HepG2 (cell line): ENCODE data around the gene MED28. TPM values are rescaled to one million over a fixed set of nuclear protein-coding genes. Genes with fewer than 3 reads are reported as not detected.
A peak's percentile ranks its signal among the peaks of the same experiment; 100 is the strongest.

Source experiments
- ATAC-seq: fragments of 200-7000 bp; cut with Tn5 transposase; 3 replicates; pipeline ENCODE4 v1.9.1; 2020; ENCODE audit warnings: mild to moderate bottlenecking, moderate library complexity
- BruUV-seq: library from RNA; stranded (reverse); fragments of 400-500 nt; replicated peaks from 2 replicates; lab custom pipeline; 2021; lab: Mats Ljungman, UMichigan
- CTCF ChIA-PET: fragments of 300-600 bp; formaldehyde crosslinking; extraction: SDS; loops from one replicate; lab custom pipeline; 2021; ENCODE audit warnings: low total read pairs, inconsistent platforms, low intra/inter-chr PET ratio; lab: Yijun Ruan, JAX
- POLR2A ChIA-PET: fragments of 350-600 bp; sonication (Branson Sonifier 250); formaldehyde crosslinking; loops from one replicate; lab custom pipeline; 2020; ENCODE audit warnings: antibody characterized with exemption, inconsistent platforms; lab: Yijun Ruan, JAX
- DNase-seq: peaks from one replicate; pipeline ENCODE4 v3.0.0-alpha.2; 2015; ENCODE audit warnings: low spot score
- FAIRE-seq: peaks from 3 replicates; lab custom pipeline; 2011; peaks lifted over from hg19 to GRCh38; lab: Jason Lieb, UNC
- H2AFZ ChIP-seq: one replicate; pipeline ENCODE4 v1.6.1; 2011; ENCODE audit warnings: low read length, inconsistent platforms
- H3K27ac ChIP-seq: fragments of 300-600 bp; 3 replicates; pipeline ENCODE4 v1.8.0; 2011; ENCODE audit warnings: mixed run types, mild to moderate bottlenecking, mixed read lengths, low read length, inconsistent platforms; ENCODE audit not compliant: insufficient read depth; ENCODE audit errors: extremely low read length
- H3K27me3 ChIP-seq, 2 experiments: fragments of 200-600 bp in 1 of 2; 2 replicates in 1 of 2; 3 replicates in 1 of 2; pipeline versions ENCODE4 v1.6.0 to v1.8.0; 2011; ENCODE audit warnings: low read length in 2 of 2, mild to moderate bottlenecking in 2 of 2, moderate library complexity in 2 of 2, inconsistent platforms in 1 of 2; ENCODE audit not compliant: insufficient read depth in 2 of 2, control insufficient read depth in 1 of 2
- H3K36me3 ChIP-seq, 2 experiments: fragments of 200-600 bp in 1 of 2; replicated peaks in 1 of 2; 2 replicates in 1 of 2; 3 replicates in 1 of 2; pipeline versions ENCODE4 v1.5.1 to v1.8.0; 2011; ENCODE audit warnings: low read length in 2 of 2, inconsistent platforms in 1 of 2; ENCODE audit not compliant: insufficient read depth in 2 of 2, control insufficient read depth in 1 of 2
- H3K4me1 ChIP-seq: 2 replicates; pipeline ENCODE4 v1.5.1; 2012; ENCODE audit warnings: low read length, inconsistent platforms; ENCODE audit not compliant: insufficient read depth
- H3K4me2 ChIP-seq: 2 replicates; pipeline ENCODE4 v1.6.0; 2011; ENCODE audit warnings: low read depth, low read length, inconsistent platforms
- H3K4me3 ChIP-seq, 3 experiments: fragments of 200-600 bp in 1 of 3; sonication (generic), shearing (Covaris generic) in 1 of 3; replicated peaks in 1 of 3; 2 replicates each; pipeline ENCODE4 v1.5.1; 2011 to 2016; ENCODE audit warnings: low read length in 3 of 3, inconsistent platforms in 2 of 3, low read depth in 2 of 3, mild to moderate bottlenecking in 2 of 3, control low read depth in 1 of 3, mixed read lengths in 1 of 3; ENCODE audit not compliant: insufficient read depth in 1 of 3
- H3K79me2 ChIP-seq: one replicate; pipeline ENCODE4 v1.6.1; 2011; ENCODE audit warnings: low read length, inconsistent platforms; ENCODE audit not compliant: insufficient read depth
- H3K9ac ChIP-seq: 2 replicates; pipeline ENCODE4 v1.6.0; 2011; ENCODE audit warnings: mild to moderate bottlenecking, low read depth, low read length, inconsistent platforms; ENCODE audit not compliant: insufficient read depth
- H3K9me3 ChIP-seq: 2 replicates; pipeline ENCODE4 v1.5.1; 2012; ENCODE audit warnings: mild to moderate bottlenecking, low read length
- H4K20me1 ChIP-seq: 2 replicates; pipeline ENCODE4 v1.6.0; 2011; ENCODE audit warnings: inconsistent platforms, mild to moderate bottlenecking, low read length, moderate library complexity; ENCODE audit not compliant: insufficient read depth
- AGO2 ChIP-seq: fragments of 200-400 bp; formaldehyde crosslinking; optimal IDR thresholded peaks from 2 replicates; pipeline ENCODE3; 2017; ENCODE audit warnings: mild to moderate bottlenecking, low read depth, low read length, moderate library complexity
- NCOA1 ChIP-seq: sonication (generic); formaldehyde crosslinking; IDR thresholded peaks from 2 replicates; pipeline ENCODE4 v1.9.0; 2021; ENCODE audit warnings: missing genetic modification reagents
- NFE2 ChIP-seq: sonication (generic); formaldehyde crosslinking; IDR thresholded peaks from 2 replicates; pipeline ENCODE4 v1.4.0; 2020; ENCODE audit warnings: missing genetic modification reagents
- U2AF1 ChIP-seq: fragments of 200-400 bp; formaldehyde crosslinking; optimal IDR thresholded peaks from 2 replicates; pipeline ENCODE3; 2017; ENCODE audit warnings: mild to moderate bottlenecking, low read depth, low read length
- YY1 ChIP-seq: IDR thresholded peaks from 2 replicates; pipeline ENCODE4 v1.6.1; 2011; ENCODE audit warnings: low read length, low read depth, moderate library complexity, mild to moderate bottlenecking; ENCODE audit not compliant: insufficient read depth, insufficient replicate concordance
- ZNF333 ChIP-seq: sonication (generic); formaldehyde crosslinking; IDR thresholded peaks from 2 replicates; pipeline ENCODE4 v1.4.0; 2020; ENCODE audit warnings: mild to moderate bottlenecking, missing genetic modification reagents, borderline replicate concordance
- ZNF766 ChIP-seq: sonication (generic); formaldehyde crosslinking; IDR thresholded peaks from 2 replicates; pipeline ENCODE4 v1.5.0; 2020; ENCODE audit warnings: missing genetic modification reagents, borderline replicate concordance
- WGBS: methylation state at CpG from one replicate; pipeline ENCODE4 v1.1.6; 2017; ENCODE audit warnings: low lambda C conversion rate; 5-methylcytosine and 5-hydroxymethylcytosine counted together
- in situ Hi-C: cut with HindIII; loops from 2 replicates; pipeline ENCODE4 v1.10.0; 2017; ENCODE audit warnings: low pct_unique_long_range_greater_than_20kb; ENCODE audit not compliant: extremely low pct_ligation_motif_present
- intact Hi-C: fragments of 100-400 bp; cut with micrococcal nuclease; formaldehyde crosslinking; loops from one replicate; pipeline ENCODE4 v1.10.0; 2022; ENCODE audit not compliant: unreplicated experiment
- polyA plus RNA-seq, 8 experiments: library from polyadenylated mRNA; depleted of rRNA in 3 of 8; stranded (reverse) in 7 of 8; unstranded in 1 of 8; fragments of >200 nt; fragmentation: Illumina TruSeq in 4 of 8; extraction: Trizol in 4 of 8; gene quantifications; 2 replicates each; pipeline versions ENCODE4 v1.2.1 to v1.2.3, GENCODE V29; 2011 to 2016; ENCODE audit warnings: low read depth in 4 of 8, missing spikeins in 1 of 8, mixed read lengths in 1 of 8; ENCODE audit not compliant: insufficient read depth in 1 of 8
- total RNA-seq, 5 experiments: library from RNA; depleted of rRNA; stranded (reverse); fragments of >200 nt; fragmentation: Illumina TruSeq; extraction: Trizol; gene quantifications; 2 replicates each; pipeline ENCODE4 v1.2.3, GENCODE V29; 2016; ENCODE audit warnings: low read depth in 1 of 5
- TF ChIP-seq, protein P1 (sequence below): sonication (generic); formaldehyde crosslinking; IDR thresholded peaks from 2 replicates; pipeline ENCODE4 v1.4.0; 2020; ENCODE audit warnings: missing genetic modification reagents, borderline replicate concordance

MED28 gene
- total and polyA plus RNA-seq, 2 of the 13 experiments (the other 11 are each of a cell fraction or from before 2014, with no cell fraction given), result 41.3 to 65.7 TPM

- Histone ChIP-seq H3K4me3 (no peak overlapping the region), H3K9me3 (no peaks in the 10 kb centered on the region), H3K79me2 (no peaks in the 10 kb centered on the region), H3K27me3 (no peaks in the 10 kb centered on the region), H4K20me1 (no peaks in the 10 kb centered on the region), H3K9ac (no peak overlapping the region), H3K4me1 (peaks cover 9% of the 10 kb centered on the region; the same call in 1 of the 2 replicates), H3K36me3 (peaks cover 0 to 11% of the 10 kb centered on the region in 2 experiments; a peak in 3 of 5 replicates), H3K27ac (no peak overlapping the region), H3K4me2 (no peak overlapping the region), H2AFZ (no peak overlapping the region)
- ChIA-PET POLR2A (no interaction called here), CTCF (no interaction called here)
- DNase-seq (no peak), ATAC-seq (no peak), FAIRE-seq (no peak)
- intact Hi-C loops, result loop anchor here (10.0 kb wide), 1 partner anchor 124 kb away; the partner anchor contains the start of genes CLRN2 and QDPR
- TF ChIP-seq AGO2 (peak; percentile 57), YY1 (no peak), U2AF1 (no peak), NCOA1 (CRISPR knock-in tag) (no peak), NFE2 (CRISPR knock-in tag) (no peak), ZNF766 (no peak), ZNF333 (no peak)
- TF ChIP-seq, protein P1, sequence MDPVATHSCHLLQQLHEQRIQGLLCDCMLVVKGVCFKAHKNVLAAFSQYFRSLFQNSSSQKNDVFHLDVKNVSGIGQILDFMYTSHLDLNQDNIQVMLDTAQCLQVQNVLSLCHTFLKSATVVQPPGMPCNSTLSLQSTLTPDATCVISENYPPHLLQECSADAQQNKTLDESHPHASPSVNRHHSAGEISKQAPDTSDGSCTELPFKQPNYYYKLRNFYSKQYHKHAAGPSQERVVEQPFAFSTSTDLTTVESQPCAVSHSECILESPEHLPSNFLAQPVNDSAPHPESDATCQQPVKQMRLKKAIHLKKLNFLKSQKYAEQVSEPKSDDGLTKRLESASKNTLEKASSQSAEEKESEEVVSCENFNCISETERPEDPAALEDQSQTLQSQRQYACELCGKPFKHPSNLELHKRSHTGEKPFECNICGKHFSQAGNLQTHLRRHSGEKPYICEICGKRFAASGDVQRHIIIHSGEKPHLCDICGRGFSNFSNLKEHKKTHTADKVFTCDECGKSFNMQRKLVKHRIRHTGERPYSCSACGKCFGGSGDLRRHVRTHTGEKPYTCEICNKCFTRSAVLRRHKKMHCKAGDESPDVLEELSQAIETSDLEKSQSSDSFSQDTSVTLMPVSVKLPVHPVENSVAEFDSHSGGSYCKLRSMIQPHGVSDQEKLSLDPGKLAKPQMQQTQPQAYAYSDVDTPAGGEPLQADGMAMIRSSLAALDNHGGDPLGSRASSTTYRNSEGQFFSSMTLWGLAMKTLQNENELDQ (CRISPR knock-in tag), result no peak
- 93% methylated on average over 7 of the region's 7 CpGs for WGBS
- in situ Hi-C loops, result loop anchor here (5.0 kb wide), 1 partner anchor 82 kb away; no protein-coding TSS in a partner anchor
- BruUV-seq, result no TSS peak
These were observed 24.7 kb downstream of the MED28 start for GRCh38 chr4:17639136-17639535.
